ENCODE data around the gene RSRP1. TPM values are rescaled to one million over a fixed set of nuclear protein-coding genes. Genes with fewer than 3 reads are reported as not detected.
A peak's percentile ranks its signal among the peaks of the same experiment; 100 is the strongest.

RSRP1 gene
- total and polyA plus RNA-seq, 2 experiments from 2014 or later = 91.4 to 93.7 TPM

- TF ChIP-seq REST (IDR thresholded peaks at IDR 0.05; ENCODE audit: unreplicated experiment) = no peak
- no peak for TF ChIP-seq NANOG (IDR thresholded peaks at IDR 0.05; ENCODE audit: borderline replicate concordance)
Measured at GRCh38 chr1:25212725-25213124, 34.5 kb downstream of the RSRP1 start (continued).

GRCh38 chr1:25210728-25211127, 36.5 kb downstream of the RSRP1 start:
- Histone ChIP-seq H3K27me3 (ENCODE audit: insufficient read depth) (no peaks in the 10 kb centered on the region), H3K36me3 (ENCODE audit: insufficient read depth) (no peaks in the 10 kb centered on the region), H3K27ac (ENCODE audit: low read depth) (no peak overlapping the region), H3K4me1 (ENCODE audit: insufficient read depth) (no peaks in the 10 kb centered on the region), H4K20me1 (replicated peaks; ENCODE audit: insufficient read depth) (no peaks in the 10 kb centered on the region), H3F3A (replicated peaks; ENCODE audit: low read depth) (no peaks in the 10 kb centered on the region), H2AFZ (no peak overlapping the region), H3K4me2 (no peak overlapping the region), H3K4me3 (no peak overlapping the region), H3K79me2 (replicated peaks; ENCODE audit: insufficient read depth) (no peaks in the 10 kb centered on the region), H3K9me2 (ENCODE audit: insufficient read depth) (no peaks in the 10 kb centered on the region)
- Mint-ChIP-seq H3K36me3 (ENCODE audit: low read depth) (no peaks in the 10 kb centered on the region), H3K4me1 (no peaks in the 10 kb centered on the region), H3K27me3 (ENCODE audit: insufficient read depth, low read depth, poor library complexity) (peaks cover 8% of the 10 kb centered on the region), H3K9me3 (no peaks in the 10 kb centered on the region), H3K27ac (no peak overlapping the region), H3K4me3 (no peak overlapping the region)
- DNase-seq (ENCODE audit: low spot score) (no peak), ATAC-seq (peak; percentile 69; the same call in 2 of the 3 replicates)
- no peak for TF ChIP-seq EZH2phosphoT487 (IDR thresholded peaks at IDR 0.05; ENCODE audit: unreplicated experiment)
- no peak for TF ChIP-seq STAT1 (IDR thresholded peaks at IDR 0.05; ENCODE audit: unreplicated experiment)
- no peak for TF ChIP-seq ZNF462 (CRISPR knock-in tag; IDR thresholded peaks at IDR 0.05)
- no peak for TF ChIP-seq JUNB (IDR thresholded peaks at IDR 0.05; ENCODE audit: unreplicated experiment)
- TF ChIP-seq NANOG (IDR thresholded peaks at IDR 0.05; ENCODE audit: borderline replicate concordance) = no peak
- TF ChIP-seq ZNF331 (CRISPR knock-in tag; IDR thresholded peaks at IDR 0.05; ENCODE audit: low read depth) = no peak
- no peak for TF ChIP-seq REST (IDR thresholded peaks at IDR 0.05; ENCODE audit: unreplicated experiment)
- no peak for TF ChIP-seq POLR2AphosphoS5 (IDR thresholded peaks at IDR 0.05; ENCODE audit: low read depth)
- TF ChIP-seq CREB1 (CRISPR knock-in tag; IDR thresholded peaks at IDR 0.05; ENCODE audit: low read depth) = no peak
- TF ChIP-seq ETS1 (IDR thresholded peaks at IDR 0.05) = no peak
